MCF 10A (cell line): Measurements from ENCODE around the gene CFAP68. TPM values are rescaled to one million over a fixed set of nuclear protein-coding genes. Genes with fewer than 3 reads are reported as not detected.
A peak's percentile ranks its signal among the peaks of the same experiment; 100 is the strongest.

ENCODE experiments used
- BruUV-seq: library from RNA; stranded (reverse); fragments of 400-500 nt; replicated peaks from 2 replicates; lab custom pipeline; 2021; lab: Mats Ljungman, UMichigan
- CTCF ChIA-PET: fragments of 300-600 bp; sonication (Branson Sonifier 250); formaldehyde crosslinking; extraction: SDS; loops from one replicate; lab custom pipeline; 2021; ENCODE audit warnings: antibody characterized with exemption, inconsistent platforms; lab: Yijun Ruan, JAX
- POLR2A ChIA-PET: fragments of 300-600, 350-650 bp; sonication (Branson Sonifier 250); formaldehyde crosslinking; extraction: SDS; loops from one replicate; lab custom pipeline; 2020; ENCODE audit warnings: antibody characterized with exemption, inconsistent platforms; lab: Yijun Ruan, JAX
- DNase-seq: peaks from one replicate; pipeline ENCODE4 v3.0.0-alpha.2; 2018; ENCODE audit not compliant: unreplicated experiment
- H3K27ac Mint-ChIP-seq: one replicate; pipeline ENCODE4 v1.8.0; 2022; ENCODE audit warnings: mild to moderate bottlenecking, low read depth, mixed read lengths; ENCODE audit not compliant: unreplicated experiment
- H3K27me3 Mint-ChIP-seq: one replicate; pipeline ENCODE4 v1.8.0; 2022; ENCODE audit warnings: mixed read lengths; ENCODE audit not compliant: insufficient read depth, unreplicated experiment
- H3K36me3 Mint-ChIP-seq: one replicate; pipeline ENCODE4 v1.8.0; 2022; ENCODE audit warnings: mild to moderate bottlenecking, moderate library complexity, mixed read lengths; ENCODE audit not compliant: insufficient read depth, unreplicated experiment
- H3K4me1 Mint-ChIP-seq: one replicate; pipeline ENCODE4 v1.8.0; 2022; ENCODE audit warnings: mixed read lengths; ENCODE audit not compliant: insufficient read depth, unreplicated experiment
- H3K4me3 Mint-ChIP-seq: one replicate; pipeline ENCODE4 v1.8.0; 2022; ENCODE audit warnings: mild to moderate bottlenecking, moderate library complexity, mixed read lengths; ENCODE audit not compliant: unreplicated experiment
- H3K9me3 Mint-ChIP-seq: one replicate; pipeline ENCODE4 v1.8.0; 2022; ENCODE audit warnings: mixed read lengths; ENCODE audit not compliant: unreplicated experiment
- CTCF ChIP-seq: fragments of 200-600 bp; IDR thresholded peaks from one replicate; pipeline ENCODE4 v1.8.0; 2022; ENCODE audit warnings: antibody characterized with exemption, mild to moderate bottlenecking; ENCODE audit not compliant: unreplicated experiment
- intact Hi-C: fragments of 100-400 bp; cut with micrococcal nuclease; formaldehyde crosslinking; loops from 2 replicates; pipeline ENCODE4 v1.14.1; 2022
- total RNA-seq: library from RNA; stranded (reverse); gene quantifications from 2 replicates; pipeline ENCODE4 v1.2.3, GENCODE V29; 2022

Gene CFAP68
- total RNA-seq, 1 experiment from 2014 or later: 33.6 TPM

GRCh38 chr11:111838054-111838453, 41.3 kb upstream of the CFAP68 start:
- ChIA-PET POLR2A (no interaction called here), CTCF (interaction anchor here (1.1 kb wide), 1 partner anchor 10 kb away, joined by 3 read pairs; no protein-coding TSS in a partner anchor)
- no TSS peak for BruUV-seq
- H3K9me3 Mint-ChIP-seq: no peaks in the 10 kb centered on the region
- peaks cover 49% of the 10 kb centered on the region for H3K36me3 Mint-ChIP-seq
- no peak overlapping the region for H3K27ac Mint-ChIP-seq
- no peaks in the 10 kb centered on the region for H3K27me3 Mint-ChIP-seq
- intact Hi-C loops: no loop called here
- no peak for TF ChIP-seq CTCF
- H3K4me3 Mint-ChIP-seq: no peak overlapping the region
- DNase-seq: no peak
- H3K4me1 Mint-ChIP-seq: no peaks in the 10 kb centered on the region

GRCh38 chr11:111840143-111840542, 39.2 kb upstream of the CFAP68 start:
- no peak for DNase-seq
- CTCF ChIA-PET: interaction anchor here (0.7 to 3.7 kb wide), 11 partner anchors 10 to 367 kb away, joined by 3 to 23 read pairs (median 4); no protein-coding TSS in a partner anchor

GRCh38 chr11:111841370-111842053, 37.8 kb upstream of the CFAP68 start:
- H3K27ac Mint-ChIP-seq: no peak overlapping the region
- peaks cover 45% of the 10 kb centered on the region for H3K36me3 Mint-ChIP-seq
- no peaks in the 10 kb centered on the region for H3K27me3 Mint-ChIP-seq
- no peaks in the 10 kb centered on the region for H3K4me1 Mint-ChIP-seq
- intact Hi-C loops: loop anchor here (1.0 to 2.0 kb wide), 5 partner anchors 65 to 387 kb away; partner anchors contain the start of gene SIK2
- no peak overlapping the region for H3K4me3 Mint-ChIP-seq
- ChIA-PET POLR2A (interaction anchor here (0.6 to 1.4 kb wide), 6 partner anchors 13 to 474 kb away, joined by 3 to 5 read pairs (median 4); partner anchors contain the start of gene SIK2), CTCF (interaction anchor here (0.5 to 3.7 kb wide), 34 partner anchors 8 to 1436 kb away, joined by 3 to 23 read pairs (median 4); no protein-coding TSS in a partner anchor)
- peak; percentile 82 for DNase-seq
- no TSS peak for BruUV-seq
- no peaks in the 10 kb centered on the region for H3K9me3 Mint-ChIP-seq
- TF ChIP-seq CTCF: peak; percentile 79

More at GRCh38 chr11:111840143-111840542, 39.2 kb upstream of the CFAP68 start:
- no TSS peak for BruUV-seq
- no peak overlapping the region for H3K4me3 Mint-ChIP-seq
- no peaks in the 10 kb centered on the region for H3K4me1 Mint-ChIP-seq
- intact Hi-C loops: loop anchor here (2.0 kb wide), 2 partner anchors 63 to 385 kb away; no protein-coding TSS in a partner anchor
- H3K27me3 Mint-ChIP-seq: no peaks in the 10 kb centered on the region
- POLR2A ChIA-PET: interaction anchor here (0.7 to 1.0 kb wide), 2 partner anchors 73 to 249 kb away, joined by 3 to 5 read pairs; no protein-coding TSS in a partner anchor
- H3K9me3 Mint-ChIP-seq: no peaks in the 10 kb centered on the region
- H3K36me3 Mint-ChIP-seq: peaks cover 51% of the 10 kb centered on the region
- TF ChIP-seq CTCF: no peak
- H3K27ac Mint-ChIP-seq: no peak overlapping the region

- H3K4me1 Mint-ChIP-seq: no peaks in the 10 kb centered on the region
- ChIA-PET POLR2A (interaction anchor here (0.9 kb wide), 1 partner anchor 11 kb away, joined by 3 read pairs; no protein-coding TSS in a partner anchor), CTCF (interaction anchor here (0.6 to 3.7 kb wide), 7 partner anchors 22 to 1162 kb away, joined by 4 to 23 read pairs (median 5); no protein-coding TSS in a partner anchor)
- BruUV-seq: no TSS peak
- H3K4me3 Mint-ChIP-seq: no peak overlapping the region
- no peak for DNase-seq
- no peak overlapping the region for H3K27ac Mint-ChIP-seq
- peaks cover 48% of the 10 kb centered on the region for H3K36me3 Mint-ChIP-seq
- no peaks in the 10 kb centered on the region for H3K9me3 Mint-ChIP-seq
- TF ChIP-seq CTCF: no peak
- intact Hi-C loops: no loop called here
- H3K27me3 Mint-ChIP-seq: no peaks in the 10 kb centered on the region
Measured at GRCh38 chr11:111843661-111844060, 35.7 kb upstream of the CFAP68 start.
